Activated CD8-positive, alpha-beta T cell treated with anti-CD3 and anti-CD28 coated beads, Interleukin-2, amount 10 ng/mL, durations not matched to agents 7 days and 5 days (primary cell): Measurements from ENCODE around the gene PGM3. TPM values are rescaled to one million over a fixed set of nuclear protein-coding genes. Genes with fewer than 3 reads are reported as not detected.
"Not testable (repeated sequence)": the region's sequence is repeated elsewhere in the genome, so short reads cannot be mapped to it uniquely, and the experiment has no call there.

Experiments used
- ATAC-seq: fragments of 150-1000 bp; cut with Tn5 transposase; one replicate; pipeline ENCODE4 v1.10.0; 2021; ENCODE audit warnings: moderate library complexity
- CTCF ChIA-PET: fragments of 350-600 bp; sonication (Branson Sonifier 250); formaldehyde crosslinking; loops from one replicate; lab custom pipeline; 2021; ENCODE audit warnings: antibody characterized with exemption; lab: Charles Lee
- POLR2A ChIA-PET: fragments of 350-600 bp; sonication (Branson Sonifier 250); formaldehyde crosslinking; loops from one replicate; lab custom pipeline; 2021; ENCODE audit warnings: antibody characterized with exemption; lab: Charles Lee
- DNase-seq: peaks from one replicate; pipeline ENCODE4 v3.0.0-alpha.2; 2020
- H3K27ac Mint-ChIP-seq: one replicate; pipeline ENCODE4 v1.8.0; 2021; ENCODE audit warnings: mild to moderate bottlenecking, mixed read lengths
- H3K27me3 Mint-ChIP-seq: one replicate; pipeline ENCODE4 v1.8.0; 2021; ENCODE audit warnings: low read depth, mixed read lengths
- H3K36me3 Mint-ChIP-seq: one replicate; pipeline ENCODE4 v1.8.0; 2021; ENCODE audit warnings: low read depth, mixed read lengths
- H3K4me1 Mint-ChIP-seq: one replicate; pipeline ENCODE4 v1.8.0; 2021; ENCODE audit warnings: low read depth, mixed read lengths
- H3K4me3 Mint-ChIP-seq: one replicate; pipeline ENCODE4 v1.8.0; 2021; ENCODE audit warnings: mild to moderate bottlenecking, mixed read lengths
- H3K9me3 Mint-ChIP-seq: one replicate; pipeline ENCODE4 v1.8.0; 2022; ENCODE audit warnings: mixed read lengths; ENCODE audit not compliant: insufficient read depth
- total RNA-seq, 2 experiments: library from RNA; stranded (reverse); gene quantifications; one replicate each; pipeline ENCODE4 v1.2.3, GENCODE V29; 2021

Gene PGM3
- total RNA-seq, 2 experiments from 2014 or later = 9.3 to 10.0 TPM

- no peaks in the 10 kb centered on the region for H3K27me3 Mint-ChIP-seq
- no peak overlapping the region for H3K4me3 Mint-ChIP-seq
- H3K4me1 Mint-ChIP-seq = no peaks in the 10 kb centered on the region
- POLR2A ChIA-PET = no interaction called here
- H3K9me3 Mint-ChIP-seq = no peaks in the 10 kb centered on the region
- no peak for DNase-seq
- H3K27ac Mint-ChIP-seq = no peak overlapping the region
- no peaks in the 10 kb centered on the region for H3K36me3 Mint-ChIP-seq
- CTCF ChIA-PET = interaction anchor here (0.6 to 1.4 kb wide), 3 partner anchors 15 to 133 kb away, joined by 3 to 5 read pairs (median 4); no protein-coding TSS in a partner anchor
- ATAC-seq = no peak
These were observed 6.8 kb upstream of the PGM3 start for GRCh38 chr6:83199863-83200225.

- Mint-ChIP-seq H3K36me3 (no peaks in the 10 kb centered on the region), H3K9me3 (no peaks in the 10 kb centered on the region), H3K4me1 (peaks cover 2% of the 10 kb centered on the region), H3K27me3 (peaks cover 2% of the 10 kb centered on the region), H3K4me3 (no peak overlapping the region), H3K27ac (no peak overlapping the region)
- ATAC-seq = no peak
- POLR2A ChIA-PET = no interaction called here
- DNase-seq = no peak
- CTCF ChIA-PET = interaction anchor here (0.6 to 1.4 kb wide), 3 partner anchors 15 to 133 kb away, joined by 3 to 5 read pairs (median 4); no protein-coding TSS in a partner anchor
These were observed 6.3 kb upstream of the PGM3 start for GRCh38 chr6:83199173-83199862.

- Mint-ChIP-seq H3K27ac (no peak overlapping the region), H3K4me3 (no peak overlapping the region), H3K27me3 (peaks cover 6% of the 10 kb centered on the region), H3K4me1 (peaks cover 6% of the 10 kb centered on the region), H3K36me3 (no peaks in the 10 kb centered on the region), H3K9me3 (no peaks in the 10 kb centered on the region)
- no peak for ATAC-seq
- no peak for DNase-seq
- POLR2A ChIA-PET = no interaction called here
- CTCF ChIA-PET = interaction anchor here (1.4 to 1.9 kb wide), 4 partner anchors 16 to 133 kb away, joined by 4 to 12 read pairs (median 7); partner anchors contain the start of genes DOP1A and UBE3D
These were observed 5.6 kb upstream of the PGM3 start for GRCh38 chr6:83198486-83199172.

GRCh38 chr6:83193747-83194566, 892 bp upstream of the PGM3 start:
- DNase-seq (no peak), ATAC-seq (peak; percentile 21)
- Mint-ChIP-seq H3K9me3 (no peaks in the 10 kb centered on the region), H3K4me1 (peaks cover 20% of the 10 kb centered on the region), H3K27ac (no peak overlapping the region), H3K4me3 (peak overlapping the region; percentile 66), H3K27me3 (peaks cover 6% of the 10 kb centered on the region), H3K36me3 (peaks cover 7% of the 10 kb centered on the region)
- CTCF ChIA-PET = interaction anchor here (1.5 to 10.7 kb wide), 2 partner anchors 21 to 127 kb away, joined by 5 to 105 read pairs; partner anchors contain the start of genes DOP1A and UBE3D
- POLR2A ChIA-PET = no interaction called here

- H3K27ac Mint-ChIP-seq = peak overlapping the region; percentile 88
- H3K9me3 Mint-ChIP-seq = no peaks in the 10 kb centered on the region
- DNase-seq = no peak
- no peak for ATAC-seq
- POLR2A ChIA-PET = no interaction called here
- H3K4me1 Mint-ChIP-seq = peaks cover 20% of the 10 kb centered on the region
- H3K36me3 Mint-ChIP-seq = peaks cover 9% of the 10 kb centered on the region
- H3K4me3 Mint-ChIP-seq = peak overlapping the region; percentile 90
- CTCF ChIA-PET = interaction anchor here (10.7 kb wide), 1 partner anchor 126 kb away, joined by 105 read pairs; the partner anchor contains the start of genes DOP1A and UBE3D
- peaks cover 6% of the 10 kb centered on the region for H3K27me3 Mint-ChIP-seq
These were observed 609 bp downstream of the PGM3 start for GRCh38 chr6:83192456-83192855.

- Mint-ChIP-seq H3K4me1 (peaks cover 20% of the 10 kb centered on the region), H3K4me3 (peak overlapping the region; percentile 90)
- not testable (repeated sequence) for H3K27ac Mint-ChIP-seq, H3K9me3 Mint-ChIP-seq, ATAC-seq, H3K36me3 Mint-ChIP-seq, DNase-seq, H3K27me3 Mint-ChIP-seq
- CTCF ChIA-PET = interaction anchor here (10.7 kb wide), 1 partner anchor 125 kb away, joined by 105 read pairs; the partner anchor contains the start of genes DOP1A and UBE3D
- POLR2A ChIA-PET = interaction anchor here (0.7 kb wide), 1 partner anchor 12 kb away, joined by 3 read pairs; no protein-coding TSS in a partner anchor
These were observed 1.1 kb downstream of the PGM3 start for GRCh38 chr6:83191974-83192373.

- ATAC-seq (no peak), DNase-seq (no peak)
- Mint-ChIP-seq H3K9me3 (no peaks in the 10 kb centered on the region), H3K4me3 (no peak overlapping the region), H3K27me3 (peaks cover 6% of the 10 kb centered on the region), H3K36me3 (peaks cover 13% of the 10 kb centered on the region), H3K4me1 (peaks cover 20% of the 10 kb centered on the region), H3K27ac (no peak overlapping the region)
- ChIA-PET POLR2A (no interaction called here), CTCF (interaction anchor here (1.1 to 10.7 kb wide), 3 partner anchors 24 to 133 kb away, joined by 3 to 105 read pairs (median 4); partner anchors contain the start of genes DOP1A and UBE3D)
These were observed 2.4 kb downstream of the PGM3 start for GRCh38 chr6:83190626-83191025.

- CTCF ChIA-PET = interaction anchor here (1.0 to 10.7 kb wide), 5 partner anchors 19 to 122 kb away, joined by 3 to 105 read pairs (median 5); partner anchors contain the start of genes DOP1A and UBE3D
- Mint-ChIP-seq H3K27me3 (no peaks in the 10 kb centered on the region), H3K9me3 (no peaks in the 10 kb centered on the region), H3K4me1 (peaks cover 14% of the 10 kb centered on the region), H3K36me3 (peaks cover 19% of the 10 kb centered on the region), H3K27ac (no peak overlapping the region), H3K4me3 (no peak overlapping the region)
- POLR2A ChIA-PET = no interaction called here
- DNase-seq (no peak), ATAC-seq (no peak)
These were observed 4.6 kb downstream of the PGM3 start for GRCh38 chr6:83188501-83188900.

- ChIA-PET CTCF (interaction anchor here (1.7 to 2.5 kb wide), 2 partner anchors 31 to 120 kb away, joined by 7 to 8 read pairs; partner anchors contain the start of gene UBE3D), POLR2A (no interaction called here)
- Mint-ChIP-seq H3K36me3 (peaks cover 35% of the 10 kb centered on the region), H3K9me3 (no peaks in the 10 kb centered on the region), H3K27me3 (no peaks in the 10 kb centered on the region), H3K4me1 (peaks cover 5% of the 10 kb centered on the region), H3K4me3 (no peak overlapping the region), H3K27ac (no peak overlapping the region)
- ATAC-seq (no peak), DNase-seq (no peak)
These were observed 8.0 kb downstream of the PGM3 start for GRCh38 chr6:83185096-83185495.

- ATAC-seq (no peak), DNase-seq (no peak)
- Mint-ChIP-seq H3K4me3 (no peak overlapping the region), H3K27ac (no peak overlapping the region), H3K36me3 (peaks cover 34% of the 10 kb centered on the region), H3K4me1 (peaks cover 5% of the 10 kb centered on the region), H3K27me3 (no peaks in the 10 kb centered on the region), H3K9me3 (no peaks in the 10 kb centered on the region)
- CTCF ChIA-PET = interaction anchor here (1.2 to 2.5 kb wide), 4 partner anchors 30 to 118 kb away, joined by 3 to 10 read pairs (median 8); partner anchors contain the start of genes DOP1A and UBE3D
- POLR2A ChIA-PET = no interaction called here
These were observed 9.8 kb downstream of the PGM3 start for GRCh38 chr6:83183082-83183828.
